Mucosa of stomach (tissue), 1 donor: ENCODE measurements around the gene FOXJ2.

Source experiments
- H3K27me3 ChIP-seq: one replicate; pipeline ENCODE4 v1.7.0; 2013; ENCODE audit warnings: mild to moderate bottlenecking, low read length; ENCODE audit not compliant: control insufficient read depth, insufficient read depth
- H3K36me3 ChIP-seq: one replicate; pipeline ENCODE4 v1.7.0; 2013; ENCODE audit warnings: low read length; ENCODE audit not compliant: control insufficient read depth, insufficient read depth
- H3K4me1 ChIP-seq: one replicate; pipeline ENCODE4 v1.7.0; 2013; ENCODE audit warnings: mild to moderate bottlenecking, low read length; ENCODE audit not compliant: control insufficient read depth, insufficient read depth
- H3K4me3 ChIP-seq: one replicate; pipeline ENCODE4 v1.7.0; 2013; ENCODE audit warnings: low read length
- H3K9ac ChIP-seq: one replicate; pipeline ENCODE4 v1.7.0; 2013; ENCODE audit warnings: mild to moderate bottlenecking, low read length, moderate library complexity
- H3K9me3 ChIP-seq: one replicate; pipeline ENCODE4 v1.7.0; 2013; ENCODE audit warnings: mild to moderate bottlenecking, low read length, moderate library complexity; ENCODE audit not compliant: control insufficient read depth
- donor health status: Pancreatic carcinoma.

The FOXJ2 gene

DNA sequence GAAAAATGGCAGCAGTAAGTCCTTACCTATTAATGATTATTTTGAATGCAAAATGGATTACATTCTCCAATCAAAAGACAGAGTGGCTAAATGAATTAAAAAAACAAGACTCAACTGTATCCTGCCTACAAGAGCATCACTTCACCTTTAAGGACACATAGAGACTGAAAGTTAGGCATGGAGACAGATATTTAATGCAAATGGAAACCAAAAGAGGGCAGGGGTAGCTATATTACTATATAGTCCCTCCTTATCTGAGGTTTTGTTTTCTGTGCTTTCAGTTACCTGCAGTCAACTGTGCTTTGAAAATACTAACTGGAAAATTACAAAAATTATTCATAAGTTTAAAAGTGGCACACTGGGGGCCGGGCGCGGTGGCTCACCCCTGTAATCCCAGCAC lies 66.7 kb downstream of the FOXJ2 start:
- Histone ChIP-seq H3K4me3 (no peak overlapping the region), H3K27me3 (no peaks in the 10 kb centered on the region), H3K9ac (no peak overlapping the region), H3K4me1 (no peaks in the 10 kb centered on the region), H3K9me3 (no peaks in the 10 kb centered on the region), H3K36me3 (peaks cover 9% of the 10 kb centered on the region)
